ENCODE results near the gene CDHR3.
A peak's percentile ranks its signal among the peaks of the same experiment; 100 is the strongest.

CDHR3 gene

GRCh38 chr7:106057962-106058927 lies 95.2 kb downstream of the CDHR3 start:
- DNase-seq (ENCODE audit: low read depth, low spot score), result no peak

GRCh38 chr7:106058928-106059324 lies 95.9 kb downstream of the CDHR3 start:
- H3K4me3 ChIP-seq (ENCODE audit: low read length), result no peak overlapping the region
- no peak for DNase-seq (ENCODE audit: low read depth, low spot score)

More at GRCh38 chr7:106057962-106058927, 95.2 kb downstream of the CDHR3 start:
- H3K4me3 ChIP-seq (ENCODE audit: low read length), result no peak overlapping the region

- DNase-seq (ENCODE audit: low read depth, low spot score), result no peak
- H3K4me3 ChIP-seq (ENCODE audit: low read length), result no peak overlapping the region
Observed at GRCh38 chr7:106059556-106059955, 96.5 kb downstream of the CDHR3 start.

GRCh38 chr7:106060394-106060920 lies 97.4 kb downstream of the CDHR3 start:
- no peak for DNase-seq (ENCODE audit: low read depth, low spot score)
- no peak overlapping the region for H3K4me3 ChIP-seq (ENCODE audit: low read length)

- DNase-seq (ENCODE audit: low read depth, low spot score), result no peak
- no peak overlapping the region for H3K4me3 ChIP-seq (ENCODE audit: low read length)
Observed at GRCh38 chr7:106061301-106061979, 98.4 kb downstream of the CDHR3 start.

GRCh38 chr7:106062006-106062405 lies 98.9 kb downstream of the CDHR3 start:
- H3K4me3 ChIP-seq (ENCODE audit: low read length), result no peak overlapping the region
- no peak for DNase-seq (ENCODE audit: low read depth, low spot score)

GRCh38 chr7:106062521-106062931 lies 99.5 kb downstream of the CDHR3 start:
- DNase-seq (ENCODE audit: low read depth, low spot score), result no peak
- no peak overlapping the region for H3K4me3 ChIP-seq (ENCODE audit: low read length)

GRCh38 chr7:106063024-106063423 lies 100.0 kb downstream of the CDHR3 start:
- DNase-seq (ENCODE audit: low read depth, low spot score), result no peak
- H3K4me3 ChIP-seq (ENCODE audit: low read length), result no peak overlapping the region

- DNase-seq (ENCODE audit: low read depth, low spot score), result no peak
- no peak overlapping the region for H3K4me3 ChIP-seq (ENCODE audit: low read length)
Observed at GRCh38 chr7:106063692-106064091, 100.6 kb downstream of the CDHR3 start.

GRCh38 chr7:106064316-106064715 lies 101.3 kb downstream of the CDHR3 start:
- no peak for DNase-seq (ENCODE audit: low read depth, low spot score)
- no peak overlapping the region for H3K4me3 ChIP-seq (ENCODE audit: low read length)

GRCh38 chr7:106064771-106065574 lies 101.9 kb downstream of the CDHR3 start:
- no peak overlapping the region for H3K4me3 ChIP-seq (ENCODE audit: low read length)
- DNase-seq (ENCODE audit: low read depth, low spot score), result no peak

- no peak overlapping the region for H3K4me3 ChIP-seq (ENCODE audit: low read length)
- no peak for DNase-seq (ENCODE audit: low read depth, low spot score)
Observed at GRCh38 chr7:106065575-106066500, 102.8 kb downstream of the CDHR3 start.

GRCh38 chr7:106067678-106068077 lies 104.6 kb downstream of the CDHR3 start:
- DNase-seq (ENCODE audit: low read depth, low spot score), result no peak
- H3K4me3 ChIP-seq (ENCODE audit: low read length), result no peak overlapping the region

GRCh38 chr7:106068538-106068961 lies 105.5 kb downstream of the CDHR3 start:
- no peak overlapping the region for H3K4me3 ChIP-seq (ENCODE audit: low read length)
- DNase-seq (ENCODE audit: low read depth, low spot score), result peak; percentile 46

GRCh38 chr7:106068986-106069385 lies 105.9 kb downstream of the CDHR3 start:
- no peak overlapping the region for H3K4me3 ChIP-seq (ENCODE audit: low read length)
- no peak for DNase-seq (ENCODE audit: low read depth, low spot score)

- peak overlapping the region; percentile 54 for H3K4me3 ChIP-seq (ENCODE audit: low read length)
- no peak for DNase-seq (ENCODE audit: low read depth, low spot score)
Observed at GRCh38 chr7:106069471-106070200, 106.6 kb downstream of the CDHR3 start.

GRCh38 chr7:106070201-106070551 lies 107.1 kb downstream of the CDHR3 start:
- peak overlapping the region; percentile 54 for H3K4me3 ChIP-seq (ENCODE audit: low read length)

More at GRCh38 chr7:106070201-106070551, 107.1 kb downstream of the CDHR3 start:
- DNase-seq (ENCODE audit: low read depth, low spot score), result no peak
